ENCODE data around the gene PAIP2.
A peak's percentile ranks its signal among the peaks of the same experiment; 100 is the strongest.
"Not testable (repeated sequence)": the region's sequence is repeated elsewhere in the genome, so short reads cannot be mapped to it uniquely, and the experiment has no call there.

PAIP2 gene

GRCh38 chr5:139301808-139302499 is 39.7 kb upstream of the PAIP2 start:
- peak overlapping the region in 2 of 3 experiments; percentile 41 to 48 for H3K4me3 Mint-ChIP-seq
- H3K27me3 Mint-ChIP-seq (ENCODE audit: low read depth) = no peaks in the 10 kb centered on the region

GRCh38 chr5:139304391-139305324 is 37.0 kb upstream of the PAIP2 start:
- Mint-ChIP-seq H3K27ac (peak overlapping the region in 1 of 3 experiments; percentile 34), H3K27me3 (ENCODE audit: low read depth) (no peaks in the 10 kb centered on the region), H3K4me1 (peaks cover 71% of the 10 kb centered on the region), H3K36me3 (ENCODE audit: low read depth) (peaks cover 21% of the 10 kb centered on the region), H3K4me3 (no peak overlapping the region), H3K9me3 (no peaks in the 10 kb centered on the region)
- no peak for TF ChIP-seq CTCF (IDR thresholded peaks at IDR 0.05; ENCODE audit: unreplicated experiment in 3 of 3)

More at GRCh38 chr5:139301808-139302499, 39.7 kb upstream of the PAIP2 start:
- Mint-ChIP-seq H3K4me1 (peaks cover 77% of the 10 kb centered on the region), H3K27ac (peak overlapping the region; percentile 85 to 93 (median 85)), H3K9me3 (no peaks in the 10 kb centered on the region), H3K36me3 (ENCODE audit: low read depth) (peaks cover 18% of the 10 kb centered on the region)
- no peak for TF ChIP-seq CTCF (IDR thresholded peaks at IDR 0.05; ENCODE audit: unreplicated experiment in 3 of 3)

- Mint-ChIP-seq H3K4me3 (no peak overlapping the region), H3K4me1 (peaks cover 66% of the 10 kb centered on the region), H3K27me3 (ENCODE audit: low read depth) (no peaks in the 10 kb centered on the region), H3K9me3 (no peaks in the 10 kb centered on the region), H3K27ac (no peak overlapping the region), H3K36me3 (ENCODE audit: low read depth) (peaks cover 20% of the 10 kb centered on the region)
- no peak for TF ChIP-seq CTCF (IDR thresholded peaks at IDR 0.05; ENCODE audit: unreplicated experiment in 3 of 3)
These were observed 35.5 kb upstream of the PAIP2 start for GRCh38 chr5:139306197-139306596.

- Mint-ChIP-seq H3K9me3 (no peaks in the 10 kb centered on the region), H3K27ac (no peak overlapping the region), H3K36me3 (ENCODE audit: low read depth) (peaks cover 15% of the 10 kb centered on the region), H3K4me1 (peaks cover 64% of the 10 kb centered on the region), H3K27me3 (ENCODE audit: low read depth) (no peaks in the 10 kb centered on the region), H3K4me3 (no peak overlapping the region)
- no peak for TF ChIP-seq CTCF (IDR thresholded peaks at IDR 0.05; ENCODE audit: unreplicated experiment in 3 of 3)
These were observed 34.9 kb upstream of the PAIP2 start for GRCh38 chr5:139306628-139307379.

- Mint-ChIP-seq H3K9me3 (no peaks in the 10 kb centered on the region), H3K36me3 (ENCODE audit: low read depth) (peaks cover 12% of the 10 kb centered on the region), H3K4me3 (no peak overlapping the region), H3K27me3 (ENCODE audit: low read depth) (no peaks in the 10 kb centered on the region), H3K27ac (peak overlapping the region in 2 of 3 experiments; percentile 0 to 48), H3K4me1 (peaks cover 60% of the 10 kb centered on the region)
- no peak for TF ChIP-seq CTCF (IDR thresholded peaks at IDR 0.05; ENCODE audit: unreplicated experiment in 3 of 3)
These were observed 32.9 kb upstream of the PAIP2 start for GRCh38 chr5:139308797-139309196.

- peaks cover 26% of the 10 kb centered on the region for H3K36me3 Mint-ChIP-seq (ENCODE audit: low read depth)
- H3K27ac Mint-ChIP-seq; H3K9me3 Mint-ChIP-seq; H3K27me3 Mint-ChIP-seq (ENCODE audit: low read depth); H3K4me3 Mint-ChIP-seq: not testable (repeated sequence)
- peaks cover 56% of the 10 kb centered on the region for H3K4me1 Mint-ChIP-seq
These were observed 30.9 kb upstream of the PAIP2 start for GRCh38 chr5:139310715-139311186.
